Myocyte (in vitro differentiated cells): ENCODE measurements around the gene ADM5. TPM values are rescaled to one million over a fixed set of nuclear protein-coding genes. Genes with fewer than 3 reads are reported as not detected.

ENCODE experiments used
- DNase-seq: peaks from one replicate; pipeline ENCODE4 v3.0.0-alpha.2; 2012; ENCODE audit warnings: low read depth
- total RNA-seq: library from RNA; depleted of rRNA; stranded (reverse); fragments of >200 nt; gene quantifications from 2 replicates; pipeline ENCODE4 v1.2.3, GENCODE V29; 2014

Gene ADM5
- total RNA-seq, 1 donor from 2014 or later = 1.3 TPM

- no peak for DNase-seq
Measured at GRCh38 chr19:49658139-49658517, 31.3 kb upstream of the ADM5 start.

- no peak for DNase-seq
Measured at GRCh38 chr19:49658566-49659442, 30.6 kb upstream of the ADM5 start.

GRCh38 chr19:49660338-49660961, 28.9 kb upstream of the ADM5 start:
- DNase-seq = no peak

DNA sequence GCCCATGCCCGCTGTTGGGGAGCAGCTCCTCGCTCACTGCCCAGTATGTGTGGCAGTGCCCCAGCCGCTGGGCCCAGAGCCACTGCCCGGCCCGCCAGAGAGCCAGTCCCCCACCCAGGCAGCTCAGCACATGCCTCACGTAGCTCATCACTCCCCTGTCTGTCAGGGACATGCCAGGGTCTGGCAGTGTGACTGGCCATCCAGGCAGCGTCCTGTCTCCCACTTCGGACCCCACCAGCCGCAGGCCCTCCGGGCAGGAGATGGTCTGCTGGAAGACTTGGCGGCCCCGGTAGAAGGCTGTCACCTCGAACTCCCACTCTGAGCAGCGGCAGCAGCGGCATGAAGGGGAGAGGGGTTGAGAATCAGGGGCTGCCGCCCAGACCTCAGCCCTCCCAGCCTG, 27.4 kb upstream of the ADM5 start:
- DNase-seq = no peak

DNA sequence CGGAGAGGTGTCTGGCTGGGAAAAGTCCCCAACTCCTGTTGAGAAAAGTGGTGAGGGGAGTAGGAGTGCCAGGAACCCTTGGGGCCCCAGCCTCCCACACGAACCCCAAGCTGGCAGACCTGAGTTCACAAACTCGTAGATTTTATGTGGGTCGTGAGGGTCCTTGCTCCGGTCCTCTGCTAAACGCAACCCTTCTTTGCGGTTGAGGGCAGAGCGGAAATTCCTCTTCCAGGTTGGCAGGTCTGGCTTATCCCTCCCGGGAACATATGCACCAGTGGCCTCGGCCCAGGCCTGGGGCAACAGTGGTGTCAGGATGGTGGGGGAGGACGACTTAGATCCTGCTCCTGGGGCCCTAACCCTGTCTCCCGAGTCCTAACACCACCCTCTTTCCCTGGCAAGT, 26.2 kb upstream of the ADM5 start:
- no peak for DNase-seq

DNA sequence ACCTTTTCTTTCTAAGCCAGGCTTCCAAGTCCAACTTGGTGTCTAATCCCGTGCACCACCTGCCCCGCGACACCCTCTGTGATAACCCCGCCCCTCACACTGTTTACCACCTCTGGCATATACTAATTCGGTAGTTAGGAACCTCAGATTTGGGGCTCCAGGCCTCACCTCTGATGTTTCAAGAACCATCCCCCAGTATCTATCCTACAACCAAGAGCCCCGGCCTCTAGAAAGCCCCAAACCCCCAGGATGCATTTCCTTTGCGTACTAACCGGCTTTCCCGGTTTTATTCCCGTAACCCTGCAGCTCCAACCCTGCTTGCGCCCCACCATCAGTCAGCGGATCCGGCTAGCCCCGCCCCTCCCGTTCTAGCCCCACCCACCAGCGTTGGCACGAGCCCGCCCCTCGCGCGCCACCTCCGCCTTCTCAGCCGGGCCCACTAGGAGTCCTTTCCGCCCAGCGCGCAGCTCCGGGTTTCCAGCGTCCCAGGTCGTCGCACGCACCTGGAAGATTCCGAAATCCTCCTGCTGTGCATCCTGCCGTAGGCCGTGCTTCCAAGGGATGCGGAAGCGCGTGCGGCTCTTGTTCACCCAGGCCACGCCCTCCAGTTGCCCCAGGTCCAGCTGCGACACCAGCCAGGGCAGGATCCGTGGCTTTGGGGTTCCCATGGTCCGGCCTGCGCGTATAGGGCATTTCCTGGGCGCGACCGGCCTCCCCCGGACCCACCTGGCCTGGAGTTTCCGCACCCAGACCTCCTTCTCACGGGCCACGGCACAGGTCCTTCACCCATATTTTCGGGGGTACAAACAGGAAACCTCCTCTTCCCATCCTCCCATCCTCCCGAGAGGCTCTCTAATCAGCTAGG, 25.0 kb upstream of the ADM5 start:
- peak; percentile 83 for DNase-seq

DNA sequence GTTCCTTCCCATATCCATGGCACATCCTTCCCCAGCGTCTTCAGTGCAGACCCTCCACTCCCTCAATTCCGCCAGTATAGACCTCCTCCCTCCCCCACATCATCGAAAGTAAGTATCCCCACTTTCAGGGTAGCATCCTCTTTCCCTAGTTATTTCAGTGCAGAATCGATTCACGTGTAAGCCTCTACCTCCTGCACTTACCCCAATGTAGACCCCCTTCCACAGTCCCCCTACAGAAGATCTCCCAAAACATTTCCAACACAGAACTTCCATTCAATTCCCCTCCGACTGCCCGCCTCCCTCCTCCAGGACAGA, 24.4 kb upstream of the ADM5 start:
- no peak for DNase-seq

GRCh38 chr19:49665351-49666119, 23.9 kb upstream of the ADM5 start, which contains the start of the genes BCL2L12 and IRF3:
TSS of gene BCL2L12 (plus strand) at chr19:49665933. CDS start at chr19:49666693, 760 bp downstream.
TSS of gene IRF3 (minus strand) at chr19:49665857. CDS start at chr19:49664838, 1,019 bp downstream.
- peak; percentile 98 for DNase-seq

GRCh38 chr19:49666120-49666444, 23.3 kb upstream of the ADM5 start:
- no peak for DNase-seq

DNA sequence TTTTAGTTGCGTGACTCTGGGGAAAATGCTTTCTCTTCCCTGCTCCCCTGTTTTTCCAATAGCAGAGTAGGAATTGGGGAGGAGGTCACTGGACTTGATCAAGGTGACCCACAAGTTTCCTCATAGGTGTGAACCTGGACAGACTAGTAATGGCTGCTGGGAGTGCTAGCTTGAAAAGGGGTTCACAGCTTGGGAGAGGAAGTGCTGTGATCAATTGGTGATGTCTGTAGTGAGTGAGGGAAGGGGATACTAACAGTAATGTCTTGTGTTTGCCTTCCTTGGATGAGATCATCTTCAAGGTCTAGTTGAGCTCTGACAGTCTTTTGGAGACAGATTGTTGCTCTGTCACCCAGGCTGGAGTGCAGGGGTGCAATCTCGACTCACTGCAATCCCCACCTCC, 21.9 kb upstream of the ADM5 start:
- no peak for DNase-seq

DNA sequence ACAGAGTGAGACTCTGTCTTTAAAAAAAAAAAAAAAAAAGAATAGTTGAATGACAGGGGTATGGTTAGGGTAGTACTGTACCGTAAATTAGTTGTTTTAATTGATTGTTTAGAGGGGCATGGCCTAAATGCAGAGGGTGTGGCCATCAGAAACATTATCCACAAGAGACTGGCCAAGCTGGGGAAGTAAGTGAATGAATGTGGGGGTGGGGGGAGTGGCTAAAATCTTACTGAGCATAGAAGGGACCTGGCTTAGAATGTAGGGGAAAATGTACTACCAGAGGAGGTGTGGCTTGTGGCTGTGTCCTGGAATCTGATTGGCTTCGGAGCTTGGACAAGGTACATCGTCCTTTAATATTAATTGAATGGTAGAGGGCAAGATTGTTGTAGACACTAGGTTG, 19.9 kb upstream of the ADM5 start:
- no peak for DNase-seq

DNA sequence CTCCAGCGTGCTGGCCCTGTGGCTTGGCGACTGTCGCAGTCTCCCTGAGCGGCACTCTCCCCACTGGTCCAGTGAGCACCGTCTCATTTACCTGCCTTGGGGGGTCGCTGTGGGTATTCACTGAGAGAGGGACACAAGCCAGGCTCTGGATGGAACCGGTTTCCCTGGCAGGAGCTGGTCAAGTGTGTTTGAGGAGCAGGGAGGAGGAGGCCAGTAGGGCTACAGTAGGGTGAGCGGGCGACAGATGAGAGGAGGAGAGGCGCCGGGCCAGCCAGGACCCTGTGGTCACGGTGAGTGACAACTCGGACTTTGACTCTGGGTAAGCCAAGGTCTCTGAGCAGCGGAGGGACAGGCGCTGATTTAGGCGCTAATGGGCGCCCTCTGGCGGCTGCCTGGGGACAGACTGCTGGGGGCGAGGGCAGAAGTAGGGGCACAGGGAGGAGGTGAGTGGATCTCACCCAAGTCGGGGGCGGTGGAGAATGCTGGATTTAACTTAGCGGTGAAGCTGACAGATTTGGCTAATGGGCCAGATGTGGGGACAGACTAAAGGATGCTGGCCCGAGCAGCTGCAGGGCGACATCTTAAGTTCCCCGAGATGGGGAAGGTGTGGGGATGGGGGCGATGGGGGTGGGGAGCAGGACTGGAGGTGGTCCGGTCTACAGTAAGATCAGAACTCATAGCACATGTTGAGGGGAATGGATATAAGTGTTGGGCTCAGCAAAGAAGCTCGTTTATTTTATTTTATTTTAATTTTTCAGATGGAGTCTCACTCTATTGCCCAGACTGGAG, 17.1 kb upstream of the ADM5 start:
- peak; percentile 73 for DNase-seq

GRCh38 chr19:49676136-49676783, 13.1 kb upstream of the ADM5 start:
- DNase-seq = no peak

GRCh38 chr19:49676784-49677230, 12.6 kb upstream of the ADM5 start:
- DNase-seq = peak; percentile 100

- peak; percentile 50 for DNase-seq
Measured at GRCh38 chr19:49677231-49677900, 12.0 kb upstream of the ADM5 start, which contains the start of gene PRMT1. TSS of gene PRMT1 (plus strand) at chr19:49677271. CDS start at chr19:49677281, 10 bp downstream.

DNA sequence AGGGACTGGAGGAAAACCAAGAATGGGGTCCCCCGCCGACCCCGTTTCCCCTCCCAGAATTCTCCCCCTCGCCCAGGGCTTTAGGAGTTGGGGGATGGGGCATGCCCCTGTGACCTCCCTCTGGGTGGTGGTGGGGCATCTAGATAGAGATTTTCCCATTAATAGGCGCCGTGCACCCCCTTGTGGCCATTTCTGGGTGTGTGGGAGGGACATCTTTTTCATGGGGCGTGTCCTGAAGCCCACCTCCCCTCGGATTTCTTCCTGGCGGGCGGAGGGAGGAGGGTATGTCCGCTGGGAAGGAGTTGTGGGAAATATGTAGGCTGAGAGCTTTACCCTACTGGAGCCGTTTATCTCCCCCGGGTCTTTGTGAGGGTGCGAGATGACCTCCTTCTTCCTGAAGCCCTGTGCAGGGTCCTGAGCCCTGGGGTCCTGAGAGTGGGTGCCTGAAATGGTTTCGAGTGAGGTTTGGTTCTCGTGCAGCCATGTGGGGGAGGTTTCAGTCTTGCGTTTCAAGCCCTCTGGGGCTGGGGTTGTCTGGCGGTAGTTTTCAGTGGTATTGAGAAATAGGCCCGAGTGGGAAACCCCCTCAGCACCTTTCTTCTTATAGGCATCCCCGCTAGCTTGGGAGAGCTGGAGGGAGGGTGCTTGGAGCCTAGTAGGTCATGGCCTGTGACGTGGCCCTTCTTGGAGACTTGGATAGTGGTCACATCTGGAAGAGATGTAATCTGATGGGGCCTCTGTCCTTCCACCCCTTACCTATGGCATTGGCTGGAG, 11.3 kb upstream of the ADM5 start:
- DNase-seq = peak; percentile 85

GRCh38 chr19:49678985-49679770, 10.2 kb upstream of the ADM5 start:
- DNase-seq = peak; percentile 90
